ENCODE results near the gene PCGF1. TPM values are rescaled to one million over a fixed set of nuclear protein-coding genes. Genes with fewer than 3 reads are reported as not detected.

PCGF1 gene
- total RNA-seq, 1 experiment from 2014 or later = 28.1 TPM

- no peak for DNase-seq
These were observed 2.8 kb upstream of the PCGF1 start for GRCh38 chr2:74510272-74510671.

More at GRCh38 chr2:74510272-74510671, 2.8 kb upstream of the PCGF1 start:
- Histone ChIP-seq H4K91ac (ENCODE audit: insufficient read length, low read depth, low read length) (no peak overlapping the region), H3K79me1 (ENCODE audit: insufficient read depth, low read depth, low read length, poor library complexity, severe bottlenecking) (no peaks in the 10 kb centered on the region), H3K18ac (ENCODE audit: insufficient read length, low read depth, low read length) (no peak overlapping the region), H4K5ac (ENCODE audit: insufficient read length, low read depth, low read length) (no peak overlapping the region), H2BK12ac (ENCODE audit: insufficient read length, low read depth, low read length) (no peak overlapping the region), H4K8ac (replicated peaks; ENCODE audit: insufficient read length, low read depth, low read length) (no peak overlapping the region), H2BK15ac (ENCODE audit: low read depth, low read length) (no peak overlapping the region), H3K23ac (ENCODE audit: insufficient read length, low read depth, low read length) (no peak overlapping the region), H2AK5ac (ENCODE audit: insufficient read length, low read length) (no peak overlapping the region), H3K4me1 (ENCODE audit: insufficient read depth, low read length) (peaks cover 3% of the 10 kb centered on the region; the same call in 1 of the 2 replicates), H3K27me3 (ENCODE audit: insufficient read depth, low read length) (peaks cover 53% of the 10 kb centered on the region), H2BK5ac (ENCODE audit: insufficient read length, low read length) (no peak overlapping the region), H3K56ac (ENCODE audit: insufficient read length, low read depth, low read length) (no peak overlapping the region), H3K27ac (ENCODE audit: insufficient read length, low read depth, low read length) (no peak overlapping the region), H3K23me2 (ENCODE audit: insufficient read length, low read depth, low read length, poor library complexity, severe bottlenecking) (peaks cover 20% of the 10 kb centered on the region), H3K79me2 (ENCODE audit: insufficient read depth, low read length) (no peaks in the 10 kb centered on the region), H2BK20ac (ENCODE audit: low read depth, low read length, poor library complexity, severe bottlenecking) (no peak overlapping the region), H3T11ph (ENCODE audit: low read length) (no peak overlapping the region), H2BK120ac (ENCODE audit: low read depth, low read length, poor library complexity, severe bottlenecking) (no peak overlapping the region), H3K4ac (ENCODE audit: low read depth, low read length) (no peak overlapping the region), H3K4me2 (ENCODE audit: insufficient read depth, insufficient read length, low read length) (no peak overlapping the region), H3K9ac (ENCODE audit: extremely low read depth, insufficient read length, low read length) (no peak overlapping the region), H2AFZ (ENCODE audit: low read length) (no peak overlapping the region), H4K20me1 (ENCODE audit: control insufficient read depth, insufficient read depth, insufficient read length) (no peaks in the 10 kb centered on the region), H3K9me3 (ENCODE audit: control insufficient read depth, low read depth, low read length) (no peaks in the 10 kb centered on the region), H3K14ac (ENCODE audit: insufficient read depth, low read length) (no peak overlapping the region)
- Mint-ChIP-seq H3K27me3 (ENCODE audit: low read depth) (peaks cover 78% of the 10 kb centered on the region), H3K4me3 (no peak overlapping the region), H3K27ac (no peak overlapping the region), H3K9me3 (peaks cover 5 to 10% of the 10 kb centered on the region in 2 experiments), H3K36me3 (ENCODE audit: insufficient read depth in 1 of 3, low read depth in 3 of 3) (peaks cover 11 to 17% (median 15%) of the 10 kb centered on the region in 3 experiments), H3K4me1 (peaks cover 27 to 31% of the 10 kb centered on the region in 2 experiments)
- no CpG with 5 or more reads among the region's 4 CpGs for WGBS (ENCODE audit: extremely low coverage, insufficient read length, low lambda C conversion rate)
- TF ChIP-seq CTCF (conservative IDR thresholded peaks at IDR 0.05) = no peak

All from H9 (cell line).